Mesodermal cell (in vitro differentiated cells): ENCODE results near the gene PRICKLE2.

Source experiments
- H3K27ac ChIP-seq: 2 replicates; pipeline ENCODE4 v1.7.0; 2013; ENCODE audit warnings: mild to moderate bottlenecking, low read depth, low read length, moderate library complexity; ENCODE audit not compliant: severe bottlenecking
- H3K36me3 ChIP-seq: 2 replicates; pipeline ENCODE4 v1.7.1; 2013; ENCODE audit warnings: mild to moderate bottlenecking, low read length, moderate library complexity; ENCODE audit not compliant: control insufficient read depth, insufficient read depth
- H3K4me1 ChIP-seq: one replicate; pipeline ENCODE4 v1.7.1; 2013; ENCODE audit warnings: mild to moderate bottlenecking, low read length; ENCODE audit not compliant: insufficient read depth, control insufficient read depth, poor library complexity, severe bottlenecking
- H3K4me3 ChIP-seq: 2 replicates; pipeline ENCODE4 v1.7.0; 2013; ENCODE audit warnings: low read length, control low read depth, mild to moderate bottlenecking; ENCODE audit not compliant: insufficient read depth, poor library complexity, severe bottlenecking; ENCODE audit errors: extremely low read depth
- H3K9me3 ChIP-seq: 2 replicates; pipeline ENCODE4 v1.7.1; 2013; ENCODE audit warnings: mild to moderate bottlenecking, low read length, moderate library complexity; ENCODE audit not compliant: control insufficient read depth
- WGBS, 2 experiments: methylation state at CpG; one replicate each; pipeline ENCODE4 v1.1.5; 2013; ENCODE audit warnings: missing lambda C conversion rate in 2 of 2; ENCODE audit not compliant: insufficient coverage in 2 of 2; 5-methylcytosine and 5-hydroxymethylcytosine counted together

PRICKLE2 gene

DNA sequence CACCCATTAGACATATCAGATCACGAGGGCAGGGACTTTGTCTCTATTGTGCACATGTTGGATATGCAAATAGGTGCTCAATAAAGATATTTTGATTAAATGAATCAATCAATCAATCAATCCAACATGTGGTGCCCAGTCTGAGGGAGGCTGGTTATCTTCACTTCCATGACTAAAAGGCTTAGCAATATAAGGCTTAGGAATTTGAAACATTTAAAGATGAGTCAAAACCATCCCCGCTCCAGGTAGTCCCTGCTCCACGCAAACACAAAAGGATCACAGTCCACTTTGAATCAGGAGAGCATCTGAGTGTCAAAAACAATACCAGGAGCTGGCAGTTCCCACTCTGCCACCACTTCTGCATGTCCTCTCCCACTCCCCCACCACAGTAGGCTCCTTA lies 25.8 kb upstream of the PRICKLE2 start:
- WGBS, 2 experiments = 94 to 100% methylated on average over 1 to 2 of the region's 3 CpGs
- H3K27ac ChIP-seq = no peak overlapping the region
- H3K36me3 ChIP-seq = peaks cover 84% of the 10 kb centered on the region
- H3K4me1 ChIP-seq = peaks cover 11% of the 10 kb centered on the region
- H3K9me3 ChIP-seq = no peaks in the 10 kb centered on the region
- no peak overlapping the region for H3K4me3 ChIP-seq

- Histone ChIP-seq H3K4me1 (peaks cover 4% of the 10 kb centered on the region), H3K27ac (no peak overlapping the region), H3K36me3 (peaks cover 66% of the 10 kb centered on the region), H3K4me3 (no peak overlapping the region), H3K9me3 (no peaks in the 10 kb centered on the region)
- WGBS, 2 experiments = 60 to 83% methylated on average over 2 of the region's 4 CpGs
Measured at GRCh38 chr3:64247991-64248646, 22.9 kb upstream of the PRICKLE2 start.

DNA sequence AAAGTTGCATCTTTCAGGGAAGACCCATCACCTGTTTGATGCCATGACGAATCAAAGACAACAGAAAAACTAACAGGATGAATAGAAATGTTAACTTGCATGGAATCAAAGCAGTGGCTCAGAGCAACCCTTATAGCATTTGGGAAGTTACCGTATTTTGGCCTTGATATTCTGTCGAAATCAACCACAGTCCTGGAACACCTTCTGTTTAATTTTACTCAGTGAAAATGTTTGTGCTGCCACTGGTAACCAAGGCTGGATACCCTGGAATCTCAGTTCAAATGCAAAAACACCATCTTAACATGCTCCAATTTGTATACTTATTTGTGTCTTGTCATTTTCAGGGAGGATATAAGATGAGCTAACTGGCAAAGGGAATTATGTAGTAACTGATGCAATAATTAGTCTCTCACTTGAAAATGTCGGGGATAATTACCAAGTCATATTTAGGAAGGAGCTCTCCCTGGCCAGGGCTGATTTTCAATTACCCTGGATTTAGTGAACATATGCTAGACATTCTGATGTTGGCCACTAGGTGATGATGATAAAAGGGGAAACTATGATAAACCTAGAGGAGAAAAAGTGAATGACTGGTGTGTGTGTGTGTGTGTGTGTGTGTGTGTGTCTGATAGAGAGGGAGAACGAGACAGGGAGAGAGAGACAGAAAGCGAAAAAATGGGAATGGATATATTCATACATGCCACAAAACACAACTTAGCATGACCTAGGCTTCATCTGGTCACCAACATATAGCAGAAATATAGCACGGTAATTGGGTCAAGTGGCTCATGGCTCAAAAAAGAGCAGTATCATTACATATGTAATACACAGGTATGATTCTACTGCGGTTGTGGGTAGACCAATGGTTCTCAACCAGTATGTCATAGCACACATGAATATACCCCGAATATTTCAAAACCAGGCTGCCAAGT lies 19.0 kb upstream of the PRICKLE2 start:
- Histone ChIP-seq H3K36me3 (peaks cover 50% of the 10 kb centered on the region), H3K9me3 (no peaks in the 10 kb centered on the region), H3K27ac (no peak overlapping the region), H3K4me1 (peaks cover 19% of the 10 kb centered on the region), H3K4me3 (no peak overlapping the region)
- 86 to 88% methylated on average over 3 to 4 of the region's 9 CpGs for WGBS, 2 experiments

DNA sequence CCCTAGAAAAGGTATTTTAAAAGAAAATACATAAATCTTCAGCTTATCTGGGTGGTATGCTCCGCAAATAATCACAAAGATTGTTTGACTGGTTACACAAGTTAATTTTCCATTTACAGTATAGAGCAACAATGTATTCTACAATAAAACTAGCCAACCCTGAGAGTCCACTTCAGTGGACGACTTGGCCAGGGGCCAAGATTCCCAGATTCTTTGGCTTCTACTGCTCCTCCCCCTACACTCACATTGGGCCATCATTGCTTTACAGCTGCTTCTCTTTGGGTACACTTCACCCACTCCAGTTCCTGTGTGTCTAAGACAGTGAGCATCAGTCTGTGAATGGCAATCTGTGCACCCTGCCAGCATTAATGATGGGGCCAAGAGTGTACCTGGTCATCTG lies 17.2 kb upstream of the PRICKLE2 start:
- 90 to 92% methylated on average over 2 of the region's 2 CpGs for WGBS, 2 experiments
- H3K27ac ChIP-seq = no peak overlapping the region
- H3K36me3 ChIP-seq = peaks cover 48% of the 10 kb centered on the region
- H3K4me1 ChIP-seq = peaks cover 27% of the 10 kb centered on the region
- H3K9me3 ChIP-seq = peaks cover 5% of the 10 kb centered on the region
- H3K4me3 ChIP-seq = no peak overlapping the region

DNA sequence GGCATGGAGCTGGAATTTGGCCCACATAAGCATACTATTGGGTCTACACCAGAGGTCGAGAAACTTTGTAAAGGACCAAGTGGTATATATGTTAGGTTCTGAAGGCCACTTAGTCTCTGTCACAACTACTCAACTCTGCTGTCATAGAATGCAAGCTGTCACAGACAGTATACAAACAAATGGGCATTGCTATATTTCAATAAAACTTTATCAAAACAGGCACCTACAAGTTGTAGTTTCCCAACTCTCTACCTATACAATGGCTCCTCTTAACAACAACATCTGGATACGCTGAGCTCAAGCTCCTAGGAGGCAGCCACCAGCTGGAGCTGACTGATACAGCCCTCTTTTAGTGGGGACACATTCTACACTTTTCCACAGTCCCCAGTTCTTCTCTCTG lies 15.7 kb upstream of the PRICKLE2 start:
- WGBS, 2 experiments = 80 to 92% methylated on average over 1 of the region's 2 CpGs
- H3K9me3 ChIP-seq = peaks cover 10% of the 10 kb centered on the region

GRCh38 chr3:64240396-64240795 lies 15.1 kb upstream of the PRICKLE2 start:
- Histone ChIP-seq H3K9me3 (peaks cover 10% of the 10 kb centered on the region), H3K4me3 (no peak overlapping the region), H3K4me1 (peaks cover 27% of the 10 kb centered on the region), H3K36me3 (peaks cover 58% of the 10 kb centered on the region), H3K27ac (no peak overlapping the region)
- whole genome bisulfite sequencing, 2 experiments = 67 to 79% methylated on average over 2 of the region's 3 CpGs

More for the DNA sequence above, 15.7 kb upstream of the PRICKLE2 start:
- H3K27ac ChIP-seq = no peak overlapping the region
- peaks cover 27% of the 10 kb centered on the region for H3K4me1 ChIP-seq
- peaks cover 54% of the 10 kb centered on the region for H3K36me3 ChIP-seq
- H3K4me3 ChIP-seq = no peak overlapping the region

DNA sequence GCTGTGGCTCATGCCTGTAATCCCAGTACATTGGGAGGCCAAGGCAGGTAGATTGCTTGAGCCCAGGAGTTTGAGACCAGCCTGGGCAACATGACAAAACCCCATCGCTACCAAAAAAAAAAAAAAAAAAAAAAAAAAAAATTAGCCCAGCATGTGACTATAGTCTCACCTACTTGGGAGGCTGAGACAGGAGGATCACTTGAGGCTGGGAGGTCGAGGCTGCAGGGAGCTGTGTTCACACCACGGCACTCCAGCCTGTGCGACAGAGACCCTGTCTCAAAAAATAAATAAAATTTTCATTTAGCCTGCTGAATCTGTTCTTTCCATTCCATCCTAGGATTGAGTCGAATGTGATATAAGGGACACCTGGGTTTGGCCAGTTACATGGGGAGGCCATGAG lies 14.6 kb upstream of the PRICKLE2 start:
- WGBS, 2 experiments = 90 to 100% methylated on average over 2 to 3 of the region's 5 CpGs

DNA sequence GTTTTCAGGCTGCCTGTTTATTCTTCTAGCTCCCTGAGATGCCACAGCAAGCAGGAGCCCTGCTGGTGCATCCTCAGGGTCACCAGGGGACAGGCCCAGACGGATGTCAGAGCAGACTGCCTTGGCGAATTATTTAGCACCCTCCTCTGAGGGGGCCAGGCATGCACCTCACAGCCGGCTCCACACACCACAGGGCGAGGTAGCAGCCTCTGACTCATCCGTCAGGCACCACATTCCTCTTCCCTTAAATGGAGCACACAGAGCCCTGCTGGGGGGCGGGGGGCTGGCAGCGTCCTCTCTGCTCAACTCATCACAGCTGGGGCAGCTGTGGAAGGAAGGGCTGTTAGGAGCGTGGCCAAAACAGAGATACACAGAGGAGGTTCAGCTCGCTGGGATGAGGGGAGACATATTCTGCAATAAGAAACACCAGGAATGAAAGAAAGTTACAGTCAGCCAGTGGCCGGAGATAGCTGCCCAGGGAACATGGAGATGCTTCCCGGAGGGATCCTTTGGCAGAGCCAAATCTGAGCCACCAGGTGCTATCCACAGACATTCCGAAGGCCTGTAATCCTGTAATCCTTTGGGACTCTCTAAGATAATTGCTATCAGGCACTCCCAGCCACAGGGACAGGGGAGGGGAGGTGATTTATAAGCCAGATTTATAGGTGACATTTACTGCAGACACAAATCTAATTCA lies 13.9 kb upstream of the PRICKLE2 start:
- H3K4me1 ChIP-seq = peaks cover 27% of the 10 kb centered on the region
- H3K27ac ChIP-seq = peak overlapping the region; percentile 82
- 13 to 19% methylated on average over 8 to 11 of the region's 12 CpGs for WGBS, 2 experiments
- peaks cover 67% of the 10 kb centered on the region for H3K36me3 ChIP-seq
- H3K4me3 ChIP-seq = no peak overlapping the region
- peaks cover 10% of the 10 kb centered on the region for H3K9me3 ChIP-seq

More for the DNA sequence above, 14.6 kb upstream of the PRICKLE2 start:
- H3K9me3 ChIP-seq = peaks cover 10% of the 10 kb centered on the region
- H3K4me3 ChIP-seq = no peak overlapping the region
- H3K4me1 ChIP-seq = peaks cover 27% of the 10 kb centered on the region
- no peak overlapping the region for H3K27ac ChIP-seq
- H3K36me3 ChIP-seq = peaks cover 63% of the 10 kb centered on the region

- Histone ChIP-seq H3K27ac (no peak overlapping the region), H3K4me1 (peaks cover 19% of the 10 kb centered on the region), H3K4me3 (no peak overlapping the region), H3K36me3 (peaks cover 64% of the 10 kb centered on the region), H3K9me3 (peaks cover 10% of the 10 kb centered on the region)
- WGBS, 2 experiments = 98 to 100% methylated on average over 2 to 6 of the region's 7 CpGs
Measured at GRCh38 chr3:64237083-64237482, 11.8 kb upstream of the PRICKLE2 start.

DNA sequence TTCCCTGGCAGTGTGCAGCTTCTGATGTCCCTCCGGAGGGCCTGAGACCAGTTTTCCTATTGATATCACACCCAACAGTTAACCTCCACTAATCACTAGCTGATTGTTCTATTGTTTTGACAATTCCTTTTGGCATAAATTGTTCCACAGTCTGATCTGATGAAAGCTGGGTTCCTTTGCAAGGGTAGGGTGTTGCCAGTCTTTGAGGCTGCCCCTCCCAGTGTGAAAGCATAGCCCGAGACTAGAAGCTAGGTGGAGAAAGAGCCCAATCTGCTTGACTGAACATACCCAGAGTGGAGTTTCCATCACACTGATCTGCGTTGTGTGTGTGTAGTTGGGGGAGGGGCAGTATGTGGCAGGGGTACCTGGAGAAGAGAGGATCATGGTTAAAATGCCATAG lies 10.3 kb upstream of the PRICKLE2 start:
- Histone ChIP-seq H3K27ac (no peak overlapping the region), H3K4me1 (peaks cover 14% of the 10 kb centered on the region), H3K9me3 (peaks cover 10% of the 10 kb centered on the region), H3K4me3 (no peak overlapping the region), H3K36me3 (peaks cover 56% of the 10 kb centered on the region)
- 75% methylated on average over 1 of the region's 3 CpGs; no CpG with 5 or more reads in 1 of the 2 experiments for WGBS, 2 experiments
